ENCODE results near the gene TMEM123. TPM values are rescaled to one million over a fixed set of nuclear protein-coding genes. Genes with fewer than 3 reads are reported as not detected.

TMEM123 gene
- total RNA-seq, 1 donor: 91.9 TPM

- Histone ChIP-seq H3K4me1 (ENCODE audit: insufficient read depth, low read length) (peaks cover 6% of the 10 kb centered on the region), H3K79me2 (ENCODE audit: insufficient read depth, low read length) (peaks cover 34% of the 10 kb centered on the region), H3K27ac (ENCODE audit: low read depth, low read length) (no peak overlapping the region), H3K36me3 (ENCODE audit: insufficient read depth, low read length) (peaks cover 32% of the 10 kb centered on the region), H3K27me3 (ENCODE audit: insufficient read depth, low read length) (no peaks in the 10 kb centered on the region), H3K4me2 (ENCODE audit: insufficient read depth, low read length) (no peak overlapping the region), H2AFZ (ENCODE audit: low read length) (no peak overlapping the region), H4K20me1 (ENCODE audit: insufficient read depth, low read length) (peaks cover 9% of the 10 kb centered on the region), H3K9me3 (ENCODE audit: low read depth, low read length) (no peaks in the 10 kb centered on the region), H3K4me3 (ENCODE audit: insufficient read depth, low read length) (no peak overlapping the region)
- DNase-seq (ENCODE audit: insufficient read length, low spot score, missing footprints): no peak
- TF ChIP-seq CTCF (IDR thresholded peaks at IDR 0.05; ENCODE audit: extremely low read depth, low read depth, low read length): no peak
Observed at GRCh38 chr11:102405501-102405900, 47.1 kb downstream of the TMEM123 start.

GRCh38 chr11:102402548-102402947, 50.0 kb downstream of the TMEM123 start:
- TF ChIP-seq CTCF (IDR thresholded peaks at IDR 0.05; ENCODE audit: extremely low read depth, low read depth, low read length): no peak
- no peak overlapping the region for H2AFZ ChIP-seq (ENCODE audit: low read length)
- no peak overlapping the region for H3K4me2 ChIP-seq (ENCODE audit: insufficient read depth, low read length)
- H3K9me3 ChIP-seq (ENCODE audit: low read depth, low read length): no peaks in the 10 kb centered on the region
- no peak for DNase-seq (ENCODE audit: insufficient read length, low spot score, missing footprints)
- no peaks in the 10 kb centered on the region for H3K4me1 ChIP-seq (ENCODE audit: insufficient read depth, low read length)
- H4K20me1 ChIP-seq (ENCODE audit: insufficient read depth, low read length): peaks cover 5% of the 10 kb centered on the region
- H3K27ac ChIP-seq (ENCODE audit: low read depth, low read length): no peak overlapping the region
- H3K36me3 ChIP-seq (ENCODE audit: insufficient read depth, low read length): peaks cover 46% of the 10 kb centered on the region
- peaks cover 43% of the 10 kb centered on the region for H3K79me2 ChIP-seq (ENCODE audit: insufficient read depth, low read length)
- H3K4me3 ChIP-seq (ENCODE audit: insufficient read depth, low read length): no peak overlapping the region
- H3K27me3 ChIP-seq (ENCODE audit: insufficient read depth, low read length): no peaks in the 10 kb centered on the region

- H3K4me2 ChIP-seq (ENCODE audit: insufficient read depth, low read length): no peak overlapping the region
- peaks cover 39% of the 10 kb centered on the region for H3K79me2 ChIP-seq (ENCODE audit: insufficient read depth, low read length)
- TF ChIP-seq CTCF (IDR thresholded peaks at IDR 0.05; ENCODE audit: extremely low read depth, low read depth, low read length): no peak
- H4K20me1 ChIP-seq (ENCODE audit: insufficient read depth, low read length): peaks cover 5% of the 10 kb centered on the region
- no peak for DNase-seq (ENCODE audit: insufficient read length, low spot score, missing footprints)
- H3K4me3 ChIP-seq (ENCODE audit: insufficient read depth, low read length): no peak overlapping the region
- H2AFZ ChIP-seq (ENCODE audit: low read length): no peak overlapping the region
- H3K4me1 ChIP-seq (ENCODE audit: insufficient read depth, low read length): peaks cover 5% of the 10 kb centered on the region
- H3K27ac ChIP-seq (ENCODE audit: low read depth, low read length): no peak overlapping the region
- no peaks in the 10 kb centered on the region for H3K9me3 ChIP-seq (ENCODE audit: low read depth, low read length)
- no peaks in the 10 kb centered on the region for H3K27me3 ChIP-seq (ENCODE audit: insufficient read depth, low read length)
- H3K36me3 ChIP-seq (ENCODE audit: insufficient read depth, low read length): peaks cover 44% of the 10 kb centered on the region
Observed at GRCh38 chr11:102401905-102402304, 50.7 kb downstream of the TMEM123 start.

- Histone ChIP-seq H3K4me2 (ENCODE audit: insufficient read depth, low read length) (no peak overlapping the region), H3K79me2 (ENCODE audit: insufficient read depth, low read length) (peaks cover 39% of the 10 kb centered on the region)
Observed at GRCh38 chr11:102400603-102401002, 52.0 kb downstream of the TMEM123 start.

More at GRCh38 chr11:102400603-102401002, 52.0 kb downstream of the TMEM123 start:
- peaks cover 8% of the 10 kb centered on the region for H3K4me1 ChIP-seq (ENCODE audit: insufficient read depth, low read length)
- TF ChIP-seq CTCF (IDR thresholded peaks at IDR 0.05; ENCODE audit: extremely low read depth, low read depth, low read length): no peak
- no peak overlapping the region for H2AFZ ChIP-seq (ENCODE audit: low read length)
- no peaks in the 10 kb centered on the region for H3K27me3 ChIP-seq (ENCODE audit: insufficient read depth, low read length)
- no peaks in the 10 kb centered on the region for H3K9me3 ChIP-seq (ENCODE audit: low read depth, low read length)
- no peaks in the 10 kb centered on the region for H4K20me1 ChIP-seq (ENCODE audit: insufficient read depth, low read length)
- H3K4me3 ChIP-seq (ENCODE audit: insufficient read depth, low read length): no peak overlapping the region
- no peak overlapping the region for H3K27ac ChIP-seq (ENCODE audit: low read depth, low read length)
- peaks cover 49% of the 10 kb centered on the region for H3K36me3 ChIP-seq (ENCODE audit: insufficient read depth, low read length)
- DNase-seq (ENCODE audit: insufficient read length, low spot score, missing footprints): no peak

Measured in osteoblast (primary cell).